ENCODE results near the gene PSMD5.

GRCh38 chr9:120781236-120781635, 61.5 kb downstream of the PSMD5 start:
- TF ChIP-seq CTCF (conservative IDR thresholded peaks at IDR 0.05; ENCODE audit: low read length) (no peak), EZH2phosphoT487 (IDR thresholded peaks at IDR 0.05; ENCODE audit: borderline replicate concordance) (no peak)
